Measurements from ENCODE around the gene ADAMTS17.

The ADAMTS17 gene

DNA sequence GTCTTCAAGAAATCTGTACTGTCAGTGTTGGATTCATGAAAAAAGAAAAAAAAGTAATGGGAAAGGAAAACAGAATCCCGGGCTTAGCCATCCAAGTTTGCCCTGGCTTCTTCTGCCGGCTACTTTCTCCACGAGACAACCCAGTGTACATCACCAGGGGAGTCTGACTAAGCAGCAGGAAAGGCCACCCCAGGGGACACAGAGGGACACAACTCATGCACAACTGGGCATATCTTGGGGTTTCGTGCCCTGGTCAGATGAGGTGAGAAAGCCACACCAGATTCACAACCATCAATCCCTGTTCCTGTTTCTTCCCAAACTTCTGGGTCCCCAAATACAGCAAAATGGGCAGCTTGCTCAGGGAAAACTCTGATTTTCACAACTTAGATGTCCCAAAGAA is 33.2 kb downstream of the ADAMTS17 start:
- DNase-seq = no peak

DNA sequence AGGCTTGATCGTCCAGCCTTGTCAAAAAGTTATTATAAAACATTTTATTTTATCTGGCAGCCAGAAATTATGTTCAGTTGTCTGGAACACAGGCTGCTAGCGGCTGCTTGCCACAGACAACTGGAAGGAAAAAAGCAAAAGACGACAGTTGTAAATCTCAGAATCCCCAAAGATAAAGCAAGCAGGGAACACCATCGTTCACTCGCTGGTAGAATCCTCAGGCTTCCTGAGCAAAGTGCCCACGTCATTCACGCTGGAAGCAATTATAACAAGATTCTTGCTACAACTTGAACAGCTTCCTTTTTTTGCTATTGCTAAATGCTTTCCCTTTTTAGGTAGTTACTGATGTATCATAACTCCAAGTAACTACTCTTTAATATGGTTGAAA is 33.6 kb downstream of the ADAMTS17 start:
- no peak for DNase-seq

DNA sequence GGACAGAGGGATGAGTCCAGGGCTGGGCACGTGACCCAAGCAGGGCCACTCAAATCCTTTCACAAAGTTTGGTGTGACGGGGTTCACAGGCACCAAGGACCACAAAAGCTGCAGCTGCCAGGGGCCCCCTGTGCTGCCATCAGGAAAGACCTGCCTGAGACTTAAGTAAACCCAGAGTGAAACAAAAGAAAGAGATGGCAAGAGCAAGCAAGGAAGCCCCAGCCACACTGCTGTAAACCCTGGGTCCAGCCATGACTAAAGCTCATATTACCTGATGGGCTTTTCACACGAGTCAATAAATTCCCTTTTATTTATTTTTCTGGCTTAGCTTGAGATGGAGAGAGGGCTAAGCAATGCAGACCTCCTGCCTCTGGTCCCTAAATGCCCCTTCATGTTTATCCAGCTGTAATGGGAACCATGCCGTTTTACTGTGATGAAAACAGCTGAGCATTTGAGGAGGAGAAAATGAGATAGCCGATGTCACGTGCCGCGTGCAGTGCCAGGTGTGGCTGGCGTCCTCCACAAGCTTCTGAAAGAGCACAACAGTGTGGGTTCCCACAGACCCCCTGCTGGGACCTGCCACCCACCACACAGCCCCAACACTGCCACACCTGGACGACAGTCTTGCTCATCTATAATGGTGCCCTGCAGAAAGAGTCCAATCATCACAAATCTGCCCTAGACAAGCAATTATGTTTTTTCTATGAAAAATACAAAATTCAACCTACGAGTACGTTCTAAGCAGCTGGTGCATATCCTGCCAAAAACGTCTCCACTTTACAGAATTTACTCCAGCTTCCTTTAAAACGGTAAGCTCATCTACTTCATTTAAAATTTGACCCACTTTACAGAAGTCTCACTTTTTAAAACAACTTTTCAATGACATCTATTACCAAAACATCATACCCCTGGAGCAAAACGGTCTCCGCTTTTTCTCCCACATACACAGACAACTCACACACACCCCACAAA is 34.2 kb downstream of the ADAMTS17 start:
- DNase-seq = peak; percentile 44

DNA sequence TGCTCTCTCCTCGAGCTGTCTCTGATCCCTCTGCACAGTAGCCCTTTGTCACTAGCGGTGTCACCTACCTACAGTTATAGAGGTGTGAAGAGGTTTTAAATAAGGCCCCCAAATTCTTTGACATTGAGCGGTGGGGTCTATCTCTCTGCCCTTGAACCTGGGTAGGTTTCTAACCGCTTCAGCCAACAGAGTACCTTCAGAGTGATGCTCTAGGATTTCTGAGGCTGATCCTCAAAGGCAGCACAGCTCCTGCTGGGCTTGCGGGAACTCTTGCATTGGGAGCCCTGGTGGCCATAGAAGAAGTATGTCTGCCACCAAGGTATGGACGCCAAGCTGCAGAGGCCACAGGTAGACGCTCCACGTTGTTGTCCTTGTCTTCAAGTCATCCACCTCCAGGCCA is 35.7 kb downstream of the ADAMTS17 start:
- no peak for DNase-seq

DNA sequence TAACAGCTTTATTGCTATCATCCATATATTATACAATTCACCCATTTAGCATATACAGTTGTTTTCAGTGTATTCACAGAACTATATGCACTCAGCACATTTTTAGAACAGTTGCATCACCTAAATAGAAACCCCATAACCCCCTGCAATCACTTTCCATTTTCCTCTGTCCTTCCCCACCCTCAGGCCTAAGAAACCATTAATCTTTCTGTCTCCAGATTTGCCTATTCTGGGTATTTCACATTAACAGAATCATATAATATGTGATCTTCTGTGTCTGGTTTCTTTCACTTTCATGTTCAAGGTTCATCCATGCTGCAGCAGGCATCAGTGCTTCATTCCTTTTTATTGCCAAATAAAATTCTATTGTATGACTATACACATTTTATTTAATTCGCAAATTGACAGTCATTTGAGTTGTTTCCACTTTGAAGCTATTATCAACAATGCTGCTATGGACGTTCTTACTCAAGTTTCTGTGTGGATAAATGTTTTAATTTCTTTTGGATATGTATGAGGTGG is 39.8 kb downstream of the ADAMTS17 start:
- DNase-seq = no peak

DNA sequence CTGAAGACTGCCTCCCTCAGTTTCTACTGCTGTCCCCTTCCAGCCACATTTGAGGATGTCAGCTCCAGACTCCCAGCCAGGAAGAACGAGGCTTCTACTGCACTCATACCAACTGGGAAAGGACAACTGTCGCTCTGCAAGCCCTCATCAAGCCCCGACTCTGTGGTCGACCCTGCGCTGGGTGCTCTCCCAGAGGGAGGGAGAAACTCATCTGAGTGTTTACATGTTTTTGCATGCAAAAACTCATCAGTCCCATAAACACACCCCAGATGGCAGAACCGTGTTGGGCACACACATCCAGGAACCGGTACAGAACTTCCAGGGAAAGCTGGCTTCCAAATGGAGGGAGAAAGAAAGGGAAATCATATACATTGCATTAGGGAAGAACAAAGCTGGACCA is 43.5 kb downstream of the ADAMTS17 start:
- no peak for DNase-seq

DNA sequence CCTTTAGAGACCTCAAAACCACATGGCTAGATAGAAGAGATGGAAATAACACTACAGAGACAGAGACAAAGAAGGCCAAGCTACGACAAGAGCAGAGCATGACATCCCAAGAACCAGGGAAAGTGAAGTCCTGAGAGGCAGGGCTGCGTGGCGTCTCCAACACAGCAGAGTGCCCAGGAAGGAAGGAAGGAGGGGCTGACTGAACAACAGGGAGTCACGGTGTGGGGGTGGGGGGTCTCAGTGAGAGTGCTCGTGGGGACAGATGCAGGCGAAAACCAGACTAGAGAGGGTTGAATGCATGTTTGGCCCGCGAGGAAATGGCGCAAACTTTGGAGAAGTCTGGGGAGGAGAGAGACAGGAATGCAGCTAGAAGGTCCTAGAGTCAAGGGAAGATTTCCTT is 44.0 kb downstream of the ADAMTS17 start:
- DNase-seq = no peak

DNA sequence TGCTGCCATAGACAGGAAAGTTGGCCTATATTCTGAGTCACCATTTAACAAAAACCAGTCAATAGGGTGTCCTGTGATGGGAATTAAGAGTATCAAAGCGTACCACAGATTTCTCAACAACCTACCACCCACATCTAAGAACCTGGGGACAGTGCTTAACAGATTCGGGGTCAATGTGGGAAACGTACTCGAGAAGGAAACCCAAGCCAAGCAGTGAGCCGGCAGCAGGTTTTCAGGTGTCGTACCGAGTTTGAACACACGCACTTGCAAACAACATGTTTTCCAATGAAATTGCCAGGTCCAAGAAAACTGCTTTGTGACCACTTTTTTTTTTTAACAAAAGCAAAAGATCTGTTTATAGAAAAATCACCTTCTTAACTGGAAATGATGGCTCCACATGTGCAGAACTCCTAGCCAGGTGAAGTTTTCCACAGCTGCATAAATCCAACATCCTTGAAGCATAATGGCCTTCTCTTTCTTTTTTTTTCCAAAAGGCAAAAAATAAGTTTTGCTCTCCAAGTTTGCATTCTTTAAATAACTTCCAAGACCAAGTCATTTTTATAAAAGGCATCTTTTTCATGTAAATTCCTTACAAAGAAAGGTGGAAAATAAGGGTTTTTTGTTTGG is 45.7 kb downstream of the ADAMTS17 start:
- no peak for DNase-seq

DNA sequence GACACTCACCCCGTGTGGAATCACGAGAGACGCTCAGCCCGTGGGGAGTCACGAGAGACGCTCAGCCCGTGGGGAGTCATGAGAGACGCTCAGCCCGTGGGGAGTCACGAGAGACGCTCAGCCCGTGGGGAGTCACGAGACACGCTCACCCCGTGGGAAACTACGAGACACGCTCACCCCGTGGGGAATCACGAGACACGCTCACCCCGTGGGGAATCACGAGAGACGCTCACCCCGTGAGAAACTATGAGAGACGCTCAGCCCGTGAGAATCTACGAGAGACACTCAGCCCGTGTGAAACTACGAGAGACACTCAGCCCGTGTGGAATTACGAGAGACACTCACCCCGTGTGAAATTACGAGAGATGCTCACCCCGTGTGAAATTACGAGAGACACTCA is 49.8 kb downstream of the ADAMTS17 start:
- no peak for DNase-seq

DNA sequence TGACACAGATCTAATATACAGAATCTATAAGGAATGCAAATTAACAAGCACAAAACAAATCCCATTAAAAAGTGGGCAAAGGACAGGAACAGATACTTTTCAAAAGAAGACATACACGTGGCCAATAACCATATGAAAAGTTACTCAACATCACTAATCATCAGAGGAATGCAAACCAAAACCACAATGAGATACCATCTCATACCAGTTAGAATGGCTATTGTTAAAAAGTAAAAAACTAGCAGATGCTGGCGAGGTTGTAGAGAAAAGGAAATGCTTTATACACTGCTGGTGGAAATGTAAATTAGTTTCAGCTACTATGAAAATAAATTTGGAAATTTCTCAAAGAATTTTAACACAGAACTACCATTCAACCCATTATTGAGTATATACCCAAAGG is 50.7 kb downstream of the ADAMTS17 start:
- no peak for DNase-seq

DNA sequence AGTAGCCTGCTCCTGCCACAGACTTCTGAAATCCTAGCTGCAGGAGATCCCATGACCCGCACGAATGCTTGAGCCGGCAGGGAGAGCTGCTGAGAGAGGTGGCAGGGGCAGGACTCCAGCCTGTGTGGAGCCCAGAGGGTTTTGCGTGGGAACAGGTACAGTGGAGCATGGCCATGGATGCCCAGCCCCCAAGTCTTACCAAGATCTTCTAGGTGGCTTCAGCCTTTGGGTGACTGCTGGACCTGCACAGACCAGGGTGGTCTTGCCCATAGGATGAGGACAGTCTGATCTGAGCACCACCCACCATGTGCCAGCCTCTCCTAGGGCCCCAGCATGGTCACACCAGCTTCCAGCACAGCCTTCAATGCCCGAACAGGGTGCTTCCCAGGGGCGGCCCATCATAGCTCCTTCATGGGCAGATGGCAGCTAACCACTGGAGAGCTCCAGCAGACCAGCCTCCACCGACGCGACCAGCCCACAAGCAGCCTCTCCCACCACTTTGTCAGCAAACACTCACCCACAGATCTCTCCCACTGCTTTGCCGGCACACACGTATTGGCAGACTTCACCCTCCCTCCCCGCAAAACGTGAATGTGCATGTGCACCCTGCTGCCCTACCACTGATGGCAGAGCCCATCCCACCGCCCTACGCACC is 56.0 kb downstream of the ADAMTS17 start:
- no peak for DNase-seq

DNA sequence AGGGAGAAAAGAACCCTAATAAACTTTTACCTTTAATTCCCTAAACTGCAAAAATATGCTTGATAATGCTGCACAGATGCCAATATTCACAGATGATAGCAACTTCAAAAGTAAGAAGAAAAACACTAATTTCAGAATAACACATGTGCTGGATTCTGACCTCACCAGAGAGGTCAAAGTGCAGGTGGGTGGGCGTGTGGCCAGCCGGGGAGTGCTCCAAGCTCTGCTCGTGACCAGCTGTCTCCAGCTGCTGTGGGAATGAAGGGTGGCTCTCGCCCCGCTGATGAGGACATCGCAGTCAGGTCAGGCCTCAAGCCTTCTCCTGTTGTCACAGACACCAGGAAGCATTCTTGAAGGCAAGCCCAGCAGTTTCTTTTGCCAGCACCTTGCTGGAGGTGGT is 57.1 kb downstream of the ADAMTS17 start:
- no peak for DNase-seq

DNA sequence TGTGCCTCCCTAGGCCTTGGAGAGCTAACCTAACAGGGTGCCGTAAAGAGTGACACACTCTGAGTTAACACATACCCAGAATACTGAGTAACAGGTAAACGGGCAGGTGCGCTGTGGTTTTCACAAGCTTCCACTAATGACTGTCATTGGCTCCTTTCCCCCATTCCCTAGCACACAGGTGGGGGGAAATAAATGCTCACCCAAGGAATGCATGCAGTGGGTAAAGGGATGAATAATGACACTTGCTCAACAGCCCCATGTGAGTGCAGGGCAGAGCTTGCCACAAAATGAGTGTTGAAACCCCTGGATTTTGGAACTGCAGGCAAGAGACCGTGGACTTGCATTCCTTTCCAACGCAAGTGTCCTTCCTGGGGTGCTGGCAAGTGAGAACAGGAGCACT is 57.6 kb downstream of the ADAMTS17 start:
- no peak for DNase-seq

DNA sequence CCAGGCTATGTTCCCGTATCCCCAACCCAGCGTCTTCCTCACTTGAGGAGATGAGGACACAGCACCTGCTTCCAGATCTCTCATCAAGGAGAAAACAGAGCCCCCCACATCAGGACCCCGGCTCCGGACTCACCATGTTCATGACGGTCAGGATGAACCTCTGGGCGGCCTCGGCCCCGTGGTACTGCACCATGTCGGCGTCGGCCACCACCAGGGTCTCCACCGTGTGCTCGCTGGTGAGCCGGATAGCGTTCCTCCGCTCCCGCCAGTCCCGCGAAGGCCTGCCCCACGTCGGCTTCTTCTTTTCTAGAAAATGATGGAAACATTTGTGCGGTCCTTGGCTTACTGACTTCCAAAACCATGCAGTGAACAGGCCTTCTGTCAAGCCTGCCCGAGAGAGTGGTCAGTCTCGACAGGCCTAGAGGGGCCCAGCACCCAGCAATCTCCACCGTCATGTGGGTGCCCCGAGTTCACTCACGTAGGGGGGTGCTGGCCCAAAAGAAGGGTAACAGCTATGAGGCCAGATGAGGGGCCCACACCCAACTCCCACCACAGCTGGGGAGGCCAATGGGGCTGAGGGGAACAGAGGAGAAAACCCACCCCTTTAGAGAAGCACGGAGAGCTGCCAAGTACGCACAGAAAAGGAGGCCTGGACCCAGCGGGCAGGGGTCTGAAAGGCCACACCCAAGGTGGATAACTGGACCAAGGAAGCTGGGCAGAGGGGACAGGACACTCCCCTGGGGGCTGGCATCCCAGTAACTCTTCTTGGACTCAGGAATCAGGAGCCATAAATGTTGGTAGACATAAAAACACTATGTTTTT is 60.5 kb downstream of the ADAMTS17 start:
- no peak for DNase-seq

DNA sequence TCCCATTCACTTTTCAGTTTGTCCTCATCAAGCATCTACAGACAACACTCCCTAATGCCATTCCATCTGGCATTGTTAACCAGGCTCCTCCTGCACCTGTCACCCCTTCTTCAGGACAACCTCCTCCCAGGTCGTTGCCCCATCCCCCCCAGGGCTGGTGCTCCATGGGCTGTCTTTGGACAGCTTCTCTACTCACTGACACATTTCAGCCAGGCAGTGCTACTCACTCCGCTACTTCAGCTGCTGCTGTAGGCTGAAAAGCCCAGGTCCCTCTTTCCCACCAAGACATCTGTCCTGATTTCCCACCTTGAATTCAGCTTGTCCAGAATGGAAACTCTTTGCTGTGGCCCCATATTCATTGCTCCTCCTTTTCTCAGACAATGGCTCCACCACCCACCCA is 61.9 kb downstream of the ADAMTS17 start:
- DNase-seq = no peak

DNA sequence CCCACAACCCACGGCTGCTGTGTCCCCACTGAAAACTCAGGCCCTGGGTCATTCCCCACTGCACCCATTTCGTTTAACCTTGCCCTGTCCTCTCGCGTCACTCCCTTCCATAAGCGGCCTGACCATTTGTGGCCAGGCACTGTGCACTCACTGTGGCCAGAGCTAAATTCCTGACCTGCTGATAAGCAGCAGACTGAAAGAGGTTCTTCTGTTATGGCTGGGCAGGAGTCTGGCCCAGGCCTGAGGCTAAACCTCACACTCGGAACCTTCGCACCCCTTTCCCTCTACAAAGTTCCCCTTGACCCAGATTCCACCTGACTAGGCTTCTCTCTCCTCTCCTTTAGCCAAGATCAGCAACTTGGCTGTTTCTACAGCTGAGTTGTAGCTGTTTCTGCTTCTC is 62.3 kb downstream of the ADAMTS17 start:
- DNase-seq = no peak

DNA sequence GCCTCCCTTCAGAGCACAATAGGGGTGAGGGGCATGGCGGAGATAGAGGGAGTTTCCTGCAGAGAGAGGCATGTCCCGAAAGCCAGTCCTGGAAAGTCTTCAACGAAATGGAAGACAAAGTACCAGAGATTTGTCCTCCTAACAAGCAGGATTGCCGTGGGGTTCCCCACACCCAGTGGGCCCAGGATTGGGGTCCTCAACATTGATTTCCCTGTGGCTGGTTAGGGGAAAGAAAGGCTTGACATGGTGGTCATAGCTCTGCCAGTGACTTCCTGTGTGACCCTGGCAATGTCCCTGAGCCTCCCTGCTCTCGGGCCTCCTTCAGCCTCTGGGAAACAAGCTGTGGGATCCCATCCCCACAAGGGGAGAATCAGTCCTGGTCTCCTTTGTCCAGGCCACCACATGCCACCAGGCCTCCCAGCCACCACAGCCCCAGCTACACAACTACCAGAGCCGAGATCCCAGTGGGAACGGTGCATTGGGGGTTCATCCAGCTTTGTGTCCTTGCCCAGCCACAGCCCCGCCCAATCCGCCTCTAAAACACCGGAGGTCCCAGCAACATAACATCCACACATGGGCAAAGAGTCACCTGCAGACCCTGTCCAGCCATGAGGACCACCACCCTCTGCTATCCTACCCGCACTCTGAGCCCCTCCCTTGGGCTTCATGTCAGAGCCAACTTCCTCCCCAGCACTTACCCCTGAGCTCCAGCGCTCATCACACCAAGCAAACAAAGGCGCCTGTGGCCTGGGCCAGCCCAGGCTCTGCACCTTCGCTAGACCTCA is 63.0 kb downstream of the ADAMTS17 start:
- DNase-seq = no peak

DNA sequence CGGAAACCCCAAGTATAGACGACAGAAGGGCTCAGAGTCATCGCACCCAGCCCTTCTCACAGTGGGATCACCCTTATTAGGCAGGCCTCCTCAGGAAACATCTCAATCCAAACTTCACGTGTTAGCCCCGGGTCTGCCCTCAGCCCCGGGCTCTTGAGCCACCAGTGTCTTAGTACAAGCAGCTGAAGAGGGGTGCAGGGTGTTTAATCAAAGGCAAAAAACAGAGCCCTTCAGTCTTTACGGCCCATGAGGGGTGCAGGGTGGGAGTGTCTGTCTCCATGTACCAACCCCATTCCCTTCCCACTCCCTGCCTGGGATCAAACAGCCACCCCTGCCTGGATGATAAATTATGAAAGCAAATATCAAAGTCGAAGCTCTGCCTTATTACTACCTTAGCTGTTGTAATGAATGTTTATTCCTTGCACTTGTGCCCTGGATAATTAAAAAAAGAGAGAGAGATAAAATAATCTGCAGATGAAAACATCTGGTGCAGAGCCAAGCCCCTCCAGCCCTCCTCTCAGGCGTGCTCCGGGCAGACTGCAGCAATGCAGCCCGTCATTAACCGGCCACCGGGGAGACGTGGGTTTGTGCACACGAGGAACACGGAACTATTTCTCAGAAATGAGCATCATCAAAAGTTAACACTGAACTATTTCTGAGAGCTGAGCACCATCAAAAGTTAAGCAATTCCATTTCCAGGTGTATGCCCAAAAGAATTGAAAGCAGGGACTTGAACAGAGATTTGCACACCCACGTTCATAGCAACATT is 64.5 kb downstream of the ADAMTS17 start:
- DNase-seq = no peak

DNA sequence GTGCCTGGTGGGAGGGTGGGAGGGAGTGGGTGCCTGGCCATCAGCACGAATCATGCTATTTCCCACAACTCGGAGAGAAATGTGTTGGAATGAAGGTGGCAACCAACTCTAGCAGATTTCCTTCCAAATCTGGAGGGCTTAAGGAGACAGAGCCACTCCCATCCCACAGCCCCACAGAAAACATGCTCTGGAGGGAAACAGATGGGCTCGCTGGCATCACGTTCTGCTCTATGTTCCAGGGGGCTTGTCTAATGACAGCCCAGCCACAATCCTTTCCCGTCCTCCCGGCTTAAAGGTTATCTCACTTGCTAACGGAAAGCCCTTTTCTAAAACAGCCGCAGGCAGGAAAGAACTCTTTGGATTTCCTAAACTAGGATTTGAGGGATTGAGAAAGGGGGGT is 65.3 kb downstream of the ADAMTS17 start:
- DNase-seq = no peak

DNA sequence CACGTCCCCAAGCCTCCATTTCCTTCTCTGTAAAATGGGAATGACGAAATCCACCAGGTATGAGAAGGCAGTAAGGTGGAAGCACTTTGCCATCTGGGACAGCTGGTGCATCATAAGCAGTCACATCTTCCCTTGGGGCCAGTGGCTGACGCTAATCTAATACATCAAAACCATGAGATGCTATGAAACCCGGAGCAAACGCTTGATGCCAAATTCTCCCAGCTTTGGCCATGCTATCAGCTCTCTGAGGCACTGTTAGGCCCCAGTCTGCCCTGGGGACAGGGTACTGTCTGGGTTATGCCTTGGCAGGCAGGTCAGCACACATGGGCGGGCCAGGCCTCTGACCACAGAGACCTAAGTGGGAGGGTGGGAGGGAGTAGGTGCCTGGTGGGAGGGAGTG is 66.1 kb downstream of the ADAMTS17 start:
- no peak for DNase-seq

DNA sequence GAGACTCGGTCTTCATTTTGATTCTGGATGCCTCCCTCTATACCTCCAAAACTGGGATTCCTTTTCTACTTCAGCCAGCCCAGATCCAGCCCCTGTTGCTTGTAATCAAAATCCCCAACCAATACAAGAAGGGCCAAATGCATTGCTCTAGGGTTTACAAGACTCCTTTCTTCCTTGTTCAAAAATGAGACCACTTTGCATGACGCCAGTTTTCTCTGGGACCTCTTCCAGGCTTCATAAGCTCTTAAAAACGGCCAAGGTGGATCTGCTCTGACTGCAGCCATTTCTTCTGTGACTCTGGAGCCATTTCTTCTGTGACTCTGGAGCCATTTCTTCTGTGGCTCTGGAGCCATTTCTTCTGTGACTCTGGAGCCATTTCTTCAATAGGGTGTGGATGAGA is 71.9 kb downstream of the ADAMTS17 start:
- no peak for DNase-seq

Measured in DMS153 (cell line).